Measurements from ENCODE around the gene RFLNA. TPM values are rescaled to one million over a fixed set of nuclear protein-coding genes. Genes with fewer than 3 reads are reported as not detected.

Gene RFLNA
- total RNA-seq, 3 donors from 2014 or later = not detected

- H3K9me3 Mint-ChIP-seq = no peaks in the 10 kb centered on the region
- no peak for ATAC-seq
- H3K4me1 Mint-ChIP-seq (ENCODE audit: low read depth) = no peaks in the 10 kb centered on the region
- no peak for DNase-seq
- no peak overlapping the region for H3K4me3 Mint-ChIP-seq
- H3K27me3 Mint-ChIP-seq (ENCODE audit: low read depth) = peaks cover 27% of the 10 kb centered on the region
- no peaks in the 10 kb centered on the region for H3K36me3 Mint-ChIP-seq (ENCODE audit: insufficient read depth)
These were observed 18.6 kb upstream of the RFLNA start for GRCh38 chr12:124276337-124276736.

- H3K27me3 Mint-ChIP-seq (ENCODE audit: low read depth) = peaks cover 28% of the 10 kb centered on the region
These were observed 17.3 kb upstream of the RFLNA start for GRCh38 chr12:124277394-124278241.

GRCh38 chr12:124278389-124279101 is 16.3 kb upstream of the RFLNA start:
- Mint-ChIP-seq H3K4me3 (no peak overlapping the region), H3K9me3 (no peaks in the 10 kb centered on the region), H3K36me3 (ENCODE audit: insufficient read depth) (no peaks in the 10 kb centered on the region), H3K4me1 (ENCODE audit: low read depth) (no peaks in the 10 kb centered on the region), H3K27me3 (ENCODE audit: low read depth) (peaks cover 32% of the 10 kb centered on the region)
- ATAC-seq (no peak), DNase-seq (no peak)

More at GRCh38 chr12:124277394-124278241, 17.3 kb upstream of the RFLNA start:
- no peaks in the 10 kb centered on the region for H3K9me3 Mint-ChIP-seq
- peak in 1 of 2 donors; percentile 36 for ATAC-seq
- no peak for DNase-seq
- no peaks in the 10 kb centered on the region for H3K36me3 Mint-ChIP-seq (ENCODE audit: insufficient read depth)
- H3K4me1 Mint-ChIP-seq (ENCODE audit: low read depth) = no peaks in the 10 kb centered on the region
- H3K4me3 Mint-ChIP-seq = no peak overlapping the region

- Mint-ChIP-seq H3K27me3 (ENCODE audit: low read depth) (peaks cover 32% of the 10 kb centered on the region), H3K9me3 (peaks cover 3% of the 10 kb centered on the region), H3K4me1 (ENCODE audit: low read depth) (no peaks in the 10 kb centered on the region), H3K4me3 (no peak overlapping the region), H3K36me3 (ENCODE audit: insufficient read depth) (no peaks in the 10 kb centered on the region)
- no peak for DNase-seq
- no peak for ATAC-seq
These were observed 15.6 kb upstream of the RFLNA start for GRCh38 chr12:124279315-124279714.

- no peak overlapping the region for H3K4me3 Mint-ChIP-seq
- H3K4me1 Mint-ChIP-seq (ENCODE audit: low read depth) = no peaks in the 10 kb centered on the region
- no peak for ATAC-seq
- DNase-seq = no peak
- H3K27me3 Mint-ChIP-seq (ENCODE audit: low read depth) = peaks cover 32% of the 10 kb centered on the region
- no peaks in the 10 kb centered on the region for H3K36me3 Mint-ChIP-seq (ENCODE audit: insufficient read depth)
- H3K9me3 Mint-ChIP-seq = peaks cover 9% of the 10 kb centered on the region
These were observed 15.0 kb upstream of the RFLNA start for GRCh38 chr12:124279846-124280360.

GRCh38 chr12:124281309-124281708 is 13.6 kb upstream of the RFLNA start:
- Mint-ChIP-seq H3K4me3 (no peak overlapping the region), H3K27me3 (ENCODE audit: low read depth) (peaks cover 32% of the 10 kb centered on the region), H3K4me1 (ENCODE audit: low read depth) (no peaks in the 10 kb centered on the region), H3K9me3 (peaks cover 18% of the 10 kb centered on the region), H3K36me3 (ENCODE audit: insufficient read depth) (no peaks in the 10 kb centered on the region)
- ATAC-seq (no peak), DNase-seq (no peak)

GRCh38 chr12:124282287-124282686 is 12.6 kb upstream of the RFLNA start:
- Mint-ChIP-seq H3K4me3 (no peak overlapping the region), H3K27me3 (ENCODE audit: low read depth) (peaks cover 28% of the 10 kb centered on the region), H3K9me3 (peaks cover 18% of the 10 kb centered on the region), H3K36me3 (ENCODE audit: insufficient read depth) (no peaks in the 10 kb centered on the region), H3K4me1 (ENCODE audit: low read depth) (no peaks in the 10 kb centered on the region)
- no peak for ATAC-seq
- no peak for DNase-seq

- Mint-ChIP-seq H3K4me3 (no peak overlapping the region), H3K27me3 (ENCODE audit: low read depth) (peaks cover 26% of the 10 kb centered on the region), H3K9me3 (peaks cover 18% of the 10 kb centered on the region), H3K4me1 (ENCODE audit: low read depth) (no peaks in the 10 kb centered on the region), H3K36me3 (ENCODE audit: insufficient read depth) (no peaks in the 10 kb centered on the region)
- no peak for ATAC-seq
- no peak for DNase-seq
These were observed 11.6 kb upstream of the RFLNA start for GRCh38 chr12:124283326-124283725.

GRCh38 chr12:124284368-124284767 is 10.5 kb upstream of the RFLNA start:
- no peak overlapping the region for H3K4me3 Mint-ChIP-seq
- DNase-seq = no peak
- no peaks in the 10 kb centered on the region for H3K4me1 Mint-ChIP-seq (ENCODE audit: low read depth)
- H3K9me3 Mint-ChIP-seq = peaks cover 18% of the 10 kb centered on the region
- H3K27me3 Mint-ChIP-seq (ENCODE audit: low read depth) = peaks cover 20% of the 10 kb centered on the region
- H3K36me3 Mint-ChIP-seq (ENCODE audit: insufficient read depth) = no peaks in the 10 kb centered on the region
- ATAC-seq = no peak

- peaks cover 18% of the 10 kb centered on the region for H3K9me3 Mint-ChIP-seq
- no peak for DNase-seq
- H3K4me1 Mint-ChIP-seq (ENCODE audit: low read depth) = no peaks in the 10 kb centered on the region
- no peak overlapping the region for H3K4me3 Mint-ChIP-seq
- H3K27me3 Mint-ChIP-seq (ENCODE audit: low read depth) = peaks cover 17% of the 10 kb centered on the region
- ATAC-seq = no peak
- no peaks in the 10 kb centered on the region for H3K36me3 Mint-ChIP-seq (ENCODE audit: insufficient read depth)
These were observed 8.5 kb upstream of the RFLNA start for GRCh38 chr12:124286414-124286813.

GRCh38 chr12:124286971-124287370 is 7.9 kb upstream of the RFLNA start:
- Mint-ChIP-seq H3K4me3 (no peak overlapping the region), H3K4me1 (ENCODE audit: low read depth) (no peaks in the 10 kb centered on the region), H3K36me3 (ENCODE audit: insufficient read depth) (no peaks in the 10 kb centered on the region)

GRCh38 chr12:124289634-124290600 is 5.0 kb upstream of the RFLNA start:
- Mint-ChIP-seq H3K4me1 (ENCODE audit: low read depth) (peaks cover 2% of the 10 kb centered on the region), H3K9me3 (peaks cover 9% of the 10 kb centered on the region), H3K36me3 (ENCODE audit: insufficient read depth) (no peaks in the 10 kb centered on the region), H3K4me3 (no peak overlapping the region), H3K27me3 (ENCODE audit: low read depth) (peaks cover 24% of the 10 kb centered on the region)
- ATAC-seq (no peak), DNase-seq (no peak)

More at GRCh38 chr12:124286971-124287370, 7.9 kb upstream of the RFLNA start:
- H3K27me3 Mint-ChIP-seq (ENCODE audit: low read depth) = peaks cover 17% of the 10 kb centered on the region
- DNase-seq (no peak), ATAC-seq (no peak)
- peaks cover 18% of the 10 kb centered on the region for H3K9me3 Mint-ChIP-seq

GRCh38 chr12:124292385-124292784 is 2.5 kb upstream of the RFLNA start:
- no peak for ATAC-seq
- peaks cover 30% of the 10 kb centered on the region for H3K27me3 Mint-ChIP-seq (ENCODE audit: low read depth)
- peaks cover 2% of the 10 kb centered on the region for H3K4me1 Mint-ChIP-seq (ENCODE audit: low read depth)
- H3K36me3 Mint-ChIP-seq (ENCODE audit: insufficient read depth) = no peaks in the 10 kb centered on the region
- H3K9me3 Mint-ChIP-seq = no peaks in the 10 kb centered on the region
- DNase-seq = no peak
- H3K4me3 Mint-ChIP-seq = no peak overlapping the region

All from activated T-cell treated with anti-CD3 and anti-CD28 coated beads, Interleukin-2, amount 50 U/mL, for 4 hours (primary cell).